Body of pancreas (tissue), 4 donors: Measurements from ENCODE around the gene AUTS2.

Experiments used
- CTCF ChIP-seq, 7 experiments: fragments of 450-650 bp in 4 of 7; fragments of 200-600 bp in 3 of 7; sonication (generic) in 3 of 7; IDR thresholded peaks; one replicate each; pipeline ENCODE4 v1.5.1; 2016 to 2019; ENCODE audit warnings: antibody characterized with exemption in 7 of 7
- POLR2A ChIP-seq, 3 donors: fragments of 450-650 bp; IDR thresholded peaks; one replicate each; pipeline ENCODE4 v1.6.1; 2016; ENCODE audit warnings: antibody characterized with exemption in 3 of 3, mild to moderate bottlenecking in 2 of 3

- TF ChIP-seq CTCF (IDR thresholded peaks at IDR 0.05) (no peak), POLR2A (IDR thresholded peaks at IDR 0.05) (no peak)
These were observed 35.0 kb downstream of the AUTS2 start for GRCh38 chr7:69633122-69633831.
